SK-N-SH (cell line): Measurements from ENCODE around the gene LRRC59. TPM values are rescaled to one million over a fixed set of nuclear protein-coding genes. Genes with fewer than 3 reads are reported as not detected.
A peak's percentile ranks its signal among the peaks of the same experiment; 100 is the strongest.

ENCODE experiments used
- CTCF ChIA-PET: fragments of 300-600, 350-600 bp; formaldehyde crosslinking; extraction: SDS; loops from one replicate; lab custom pipeline; 2021; lab: Yijun Ruan, JAX
- POLR2A ChIA-PET: fragments of 350-600 bp; sonication (Branson Sonifier 250); formaldehyde crosslinking; extraction: SDS; loops from one replicate; lab custom pipeline; 2020; ENCODE audit warnings: antibody characterized with exemption, inconsistent platforms; lab: Yijun Ruan, JAX
- DNase-seq: peaks from one replicate; pipeline ENCODE4 v3.0.0; 2012
- H2AFZ ChIP-seq: fragments of 200-600 bp; sonication (generic); 2 replicates; pipeline ENCODE4 v1.8.1; 2016; ENCODE audit warnings: antibody characterized with exemption, mild to moderate bottlenecking, low read depth
- H3F3A ChIP-seq: fragments of 200-600 bp; sonication (generic); replicated peaks from 2 replicates; pipeline ENCODE3; 2016; ENCODE audit warnings: antibody characterized with exemption, mild to moderate bottlenecking; ENCODE audit not compliant: insufficient read depth
- H3K27ac ChIP-seq, 2 experiments: fragments of 200-500 bp in 1 of 2; fragments of 200-600 bp in 1 of 2; sonication (Bioruptor generic) in 1 of 2; sonication (generic), shearing (Covaris generic) in 1 of 2; 2 replicates each; pipeline versions ENCODE4 v1.5.1 to v1.6.1; 2014 to 2016; ENCODE audit warnings: low read depth in 2 of 2, inconsistent platforms in 1 of 2, low read length in 1 of 2, mild to moderate bottlenecking in 1 of 2, mixed read lengths in 1 of 2
- H3K27me3 ChIP-seq: fragments of 200-600 bp; sonication (generic), shearing (Covaris generic); 2 replicates; pipeline ENCODE4 v1.6.1; 2016; ENCODE audit warnings: mixed run types; ENCODE audit not compliant: insufficient read depth
- H3K36me3 ChIP-seq, 2 experiments: fragments of 200-500 bp in 1 of 2; fragments of 200-600 bp in 1 of 2; sonication (Bioruptor generic) in 1 of 2; sonication (generic) in 1 of 2; replicated peaks in 1 of 2; 2 replicates each; pipeline versions ENCODE3 to v1.5.1; 2014 to 2016; ENCODE audit warnings: low read length in 1 of 2, mild to moderate bottlenecking in 1 of 2; ENCODE audit not compliant: insufficient read depth in 2 of 2, control insufficient read depth in 1 of 2
- H3K4me1 ChIP-seq, 2 experiments: fragments of 200-500 bp in 1 of 2; fragments of 200-600 bp in 1 of 2; sonication (Bioruptor generic) in 1 of 2; sonication (generic), shearing (Covaris generic) in 1 of 2; 2 replicates each; pipeline versions ENCODE4 v1.5.1 to v1.6.1; 2014 to 2016; ENCODE audit warnings: low read depth in 1 of 2, low read length in 1 of 2, mixed run types in 1 of 2; ENCODE audit not compliant: insufficient read depth in 2 of 2, control insufficient read depth in 1 of 2
- H3K4me2 ChIP-seq: fragments of 200-600 bp; sonication (generic), shearing (Covaris generic); 2 replicates; pipeline ENCODE4 v1.6.1; 2017; ENCODE audit warnings: mixed run types
- H3K4me3 ChIP-seq, 2 experiments: fragments of 200-500 bp in 1 of 2; fragments of 200-600 bp in 1 of 2; sonication (Bioruptor generic) in 1 of 2; sonication (generic), shearing (Covaris generic) in 1 of 2; 2 replicates each; pipeline versions ENCODE4 v1.5.1 to v1.8.1; 2014 to 2016; ENCODE audit warnings: low read depth in 2 of 2, inconsistent platforms in 1 of 2, low read length in 1 of 2, mild to moderate bottlenecking in 1 of 2, mixed read lengths in 1 of 2, moderate library complexity in 1 of 2
- H3K79me2 ChIP-seq: fragments of 200-600 bp; sonication (generic); 2 replicates; pipeline ENCODE4 v1.8.1; 2017; ENCODE audit warnings: mild to moderate bottlenecking; ENCODE audit not compliant: insufficient read depth
- H3K9ac ChIP-seq: fragments of 200-600 bp; sonication (generic); 2 replicates; pipeline ENCODE4 v1.6.1; 2017; ENCODE audit warnings: mixed run types
- H3K9me2 ChIP-seq: fragments of 200-600 bp; sonication (generic); 2 replicates; pipeline ENCODE4 v1.6.1; 2017; ENCODE audit warnings: mixed run types
- H3K9me3 ChIP-seq: fragments of 200-600 bp; sonication (generic); 2 replicates; pipeline ENCODE4 v1.6.1; 2017; ENCODE audit warnings: mixed run types, mild to moderate bottlenecking, moderate library complexity
- H4K20me1 ChIP-seq: fragments of 200-600 bp; sonication (generic); 2 replicates; pipeline ENCODE4 v1.6.1; 2017; ENCODE audit warnings: mild to moderate bottlenecking, mixed run types; ENCODE audit not compliant: insufficient read depth
- CHD2 ChIP-seq: fragments of 150-350 bp; IDR thresholded peaks from 2 replicates; pipeline ENCODE4 v1.6.1; 2018; ENCODE audit warnings: low read length; ENCODE audit not compliant: partially characterized antibody
- FOSL2 ChIP-seq: IDR thresholded peaks from 2 replicates; pipeline ENCODE4 v1.4.0; 2012; ENCODE audit warnings: low read depth, mild to moderate bottlenecking, moderate library complexity, borderline replicate concordance
- MXI1 ChIP-seq: IDR thresholded peaks from 2 replicates; pipeline ENCODE4 v1.6.1; 2012; ENCODE audit warnings: mild to moderate bottlenecking, low read depth, low read length, improper control_type of control experiment
- NFIC ChIP-seq: IDR thresholded peaks from 2 replicates; pipeline ENCODE4 v1.4.0; 2012; ENCODE audit warnings: borderline replicate concordance
- POLR2AphosphoS5 ChIP-seq: IDR thresholded peaks from 2 replicates; pipeline ENCODE4 v1.6.1; 2012; ENCODE audit warnings: low read depth, low read length
- RAD21 ChIP-seq: IDR thresholded peaks from 2 replicates; pipeline ENCODE4 v1.6.1; 2012; ENCODE audit warnings: mild to moderate bottlenecking, low read length
- RCOR1 ChIP-seq: fragments of 150-350 bp; IDR thresholded peaks from 2 replicates; pipeline ENCODE4 v1.6.1; 2017; ENCODE audit warnings: antibody characterized with exemption, low read length
- RFX5 ChIP-seq: IDR thresholded peaks from 2 replicates; pipeline ENCODE4 v1.6.1; 2012; ENCODE audit warnings: mild to moderate bottlenecking, improper control_type of control experiment, low read length
- TAF1 ChIP-seq: IDR thresholded peaks from 2 replicates; pipeline ENCODE4 v1.6.1; 2012; ENCODE audit warnings: low read depth, mild to moderate bottlenecking, low read length, moderate library complexity, borderline replicate concordance
- TEAD4 ChIP-seq: IDR thresholded peaks from 2 replicates; pipeline ENCODE4 v1.4.0; 2012; ENCODE audit warnings: mild to moderate bottlenecking, borderline replicate concordance; ENCODE audit not compliant: insufficient read depth
- USF2 ChIP-seq: fragments of 150-350 bp; IDR thresholded peaks from 2 replicates; pipeline ENCODE4 v1.6.1; 2017; ENCODE audit warnings: antibody characterized with exemption, low read length, low read depth, borderline replicate concordance
- ZBTB33 ChIP-seq: IDR thresholded peaks from 2 replicates; pipeline ENCODE4 v1.4.0; 2012; ENCODE audit warnings: low read depth, borderline replicate concordance
- WGBS: methylation state at CpG from one replicate; pipeline ENCODE4 v1.1.6; 2017; ENCODE audit warnings: low lambda C conversion rate; 5-methylcytosine and 5-hydroxymethylcytosine counted together
- polyA plus RNA-seq, 3 experiments: library from polyadenylated mRNA; depleted of rRNA; stranded (reverse); fragments of >200 nt; gene quantifications; 2 replicates each; pipeline ENCODE4 v1.2.3, GENCODE V29; 2012

LRRC59 gene
- polyA plus RNA-seq, 1 of the 3 experiments (the other 2 are of a cell fraction): 137 TPM

GRCh38 chr17:50397111-50397918 is at the start of gene LRRC59 (continued):
- TF ChIP-seq FOSL2 (peak; percentile 58; the same call in 1 of the 2 replicates), MXI1 (peak; percentile 81), ZBTB33 (peak; percentile 30; the same call in 1 of the 2 replicates), NFIC (no peak), USF2 (0 out of 2 replicates have a peak, but pooled peaks have one; percentile 27), POLR2AphosphoS5 (peak; percentile 96), RCOR1 (peak; percentile 89), RAD21 (peak; percentile 42; the same call in 1 of the 2 replicates), CHD2 (peak; percentile 96), RFX5 (no peak)

- peaks cover 3% of the 10 kb centered on the region for H3F3A ChIP-seq
- TF ChIP-seq CHD2 (no peak), TAF1 (no peak), TEAD4 (no peak), RFX5 (no peak)
- WGBS: 22% methylated on average over 1 of the region's 1 CpG
- CTCF ChIA-PET: interaction anchor here (1.0 to 1.3 kb wide), 2 partner anchors 32 to 33 kb away, joined by 3 to 4 read pairs; no protein-coding TSS in a partner anchor
- H2AFZ ChIP-seq: no peak overlapping the region
- H3K4me3 ChIP-seq: no peak overlapping the region
- no peak for DNase-seq
- no peaks in the 10 kb centered on the region for H3K27me3 ChIP-seq
- no peaks in the 10 kb centered on the region for H3K36me3 ChIP-seq
- POLR2A ChIA-PET: no interaction called here
- H3K79me2 ChIP-seq: 0 out of 2 replicates have a peak, but pooled peaks cover 5% of the 10 kb centered on the region
- no peak overlapping the region for H3K4me2 ChIP-seq
- H4K20me1 ChIP-seq: peaks cover 9% of the 10 kb centered on the region; the same call in 1 of the 2 replicates
- no peaks in the 10 kb centered on the region for H3K9me3 ChIP-seq
- no peak overlapping the region for H3K9ac ChIP-seq
- H3K4me1 ChIP-seq: peaks cover 0 to 10% of the 10 kb centered on the region in 2 experiments; a peak in 1 of 4 replicates
- H3K9me2 ChIP-seq: no peaks in the 10 kb centered on the region
- no peak overlapping the region for H3K27ac ChIP-seq
Observed at GRCh38 chr17:50445730-50446325, 48.5 kb upstream of the LRRC59 start.
